ENCODE results near the gene FSIP1.

FSIP1 gene

DNA sequence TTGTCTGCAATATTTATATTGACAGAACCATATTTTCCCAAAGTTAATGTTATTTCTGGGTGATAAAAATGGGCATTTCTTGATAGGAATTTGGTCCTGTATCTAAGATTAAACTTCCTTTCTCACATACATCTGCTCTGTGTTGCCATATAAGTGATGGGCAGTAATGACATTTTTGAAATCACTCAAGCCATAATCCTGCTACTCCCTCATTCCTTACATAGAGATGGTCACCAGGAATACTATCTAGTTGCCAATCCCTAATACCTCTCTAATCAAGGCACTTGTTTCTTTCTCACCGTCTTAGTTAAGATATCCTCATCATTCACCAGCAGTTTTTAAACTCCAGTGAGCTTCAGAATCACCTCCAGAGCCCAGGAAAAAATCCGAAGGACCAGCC lies 68.4 kb downstream of the FSIP1 start:
- no peak overlapping the region for H3K4me3 ChIP-seq (ENCODE audit: low read depth in 1 of 2, low read length in 2 of 2)
- no peaks in the 10 kb centered on the region for H3K27me3 ChIP-seq (ENCODE audit: low read depth, low read length)
- no peaks in the 10 kb centered on the region for H3K4me1 ChIP-seq (ENCODE audit: control insufficient read depth in 1 of 2, insufficient read depth in 2 of 2, low read length in 2 of 2)
- no peak overlapping the region for H3K27ac ChIP-seq (ENCODE audit: low read length)
- no peaks in the 10 kb centered on the region for H3K36me3 ChIP-seq (ENCODE audit: control insufficient read depth in 1 of 2, insufficient read depth in 2 of 2, low read length in 2 of 2)
- H3K9me3 ChIP-seq (ENCODE audit: control insufficient read depth in 1 of 2, low read length in 2 of 2): no peaks in the 10 kb centered on the region

DNA sequence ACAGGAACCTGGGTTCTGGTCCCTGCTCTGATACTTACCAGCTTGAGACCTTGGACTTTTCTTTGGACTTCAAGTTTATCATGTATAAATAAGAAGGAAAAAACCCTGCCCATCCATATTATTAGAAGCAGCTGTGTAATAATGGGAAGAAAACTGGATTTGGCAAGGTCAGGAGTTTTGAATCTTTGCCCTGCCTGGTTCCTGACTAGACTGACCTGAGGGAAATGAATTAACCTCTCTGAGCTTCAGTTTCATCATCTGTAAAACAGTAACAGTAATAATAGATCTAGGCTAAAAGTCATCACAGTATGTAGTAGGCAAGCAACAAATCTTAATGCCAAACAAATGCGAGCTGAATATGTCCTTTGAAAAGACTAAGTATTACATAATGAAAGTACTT lies 68.8 kb downstream of the FSIP1 start:
- Histone ChIP-seq H3K9me3 (ENCODE audit: control insufficient read depth in 1 of 2, low read length in 2 of 2) (no peaks in the 10 kb centered on the region), H3K27me3 (ENCODE audit: low read depth, low read length) (no peaks in the 10 kb centered on the region), H3K27ac (ENCODE audit: low read length) (no peak overlapping the region), H3K4me3 (ENCODE audit: low read depth in 1 of 2, low read length in 2 of 2) (no peak overlapping the region), H3K36me3 (ENCODE audit: control insufficient read depth in 1 of 2, insufficient read depth in 2 of 2, low read length in 2 of 2) (no peaks in the 10 kb centered on the region), H3K4me1 (ENCODE audit: control insufficient read depth in 1 of 2, insufficient read depth in 2 of 2, low read length in 2 of 2) (no peaks in the 10 kb centered on the region)

DNA sequence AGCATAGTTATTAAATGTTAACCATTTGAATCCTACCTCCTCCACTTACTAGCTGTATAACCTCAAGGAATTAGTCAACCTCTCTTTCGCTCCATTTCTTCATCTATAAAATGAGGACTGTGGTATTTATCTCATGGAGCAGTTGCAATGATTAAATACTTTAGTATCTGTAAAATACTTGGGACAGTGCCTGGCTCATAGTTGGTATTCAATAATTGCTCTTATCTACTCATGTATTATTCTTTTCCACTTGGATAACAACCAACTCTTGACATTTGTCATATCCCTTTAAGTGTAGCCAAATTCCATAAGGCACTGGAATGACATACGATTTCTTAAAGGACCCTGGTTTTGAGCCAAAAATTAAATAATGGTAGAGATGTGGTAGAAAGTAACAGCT lies 72.0 kb downstream of the FSIP1 start:
- Histone ChIP-seq H3K4me3 (ENCODE audit: low read depth in 1 of 2, low read length in 2 of 2) (no peak overlapping the region), H3K36me3 (ENCODE audit: control insufficient read depth in 1 of 2, insufficient read depth in 2 of 2, low read length in 2 of 2) (no peaks in the 10 kb centered on the region), H3K4me1 (ENCODE audit: control insufficient read depth in 1 of 2, insufficient read depth in 2 of 2, low read length in 2 of 2) (no peaks in the 10 kb centered on the region), H3K27me3 (ENCODE audit: low read depth, low read length) (no peaks in the 10 kb centered on the region), H3K27ac (ENCODE audit: low read length) (no peak overlapping the region), H3K9me3 (ENCODE audit: control insufficient read depth in 1 of 2, low read length in 2 of 2) (no peaks in the 10 kb centered on the region)

DNA sequence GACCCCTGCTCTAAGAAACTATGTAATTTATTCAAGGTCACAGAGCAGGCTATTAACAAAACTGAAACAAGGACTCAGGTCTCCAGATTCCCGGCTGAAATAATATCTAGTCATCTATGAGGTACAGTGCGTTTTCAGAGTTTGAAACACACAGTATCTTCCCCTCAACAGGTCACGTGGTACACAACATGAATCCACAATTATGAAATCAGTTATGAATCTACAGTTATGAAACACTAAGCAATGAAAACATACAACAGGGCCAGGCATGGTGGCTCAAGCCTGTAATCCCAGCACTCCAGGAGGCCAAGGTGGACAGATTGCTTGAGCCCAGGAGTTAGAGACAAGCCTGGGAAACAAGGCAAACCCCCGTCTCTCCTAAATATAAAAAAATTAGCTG lies 72.7 kb downstream of the FSIP1 start:
- no peak overlapping the region for H3K27ac ChIP-seq (ENCODE audit: low read length)
- no peaks in the 10 kb centered on the region for H3K36me3 ChIP-seq (ENCODE audit: control insufficient read depth in 1 of 2, insufficient read depth in 2 of 2, low read length in 2 of 2)
- H3K4me1 ChIP-seq (ENCODE audit: control insufficient read depth in 1 of 2, insufficient read depth in 2 of 2, low read length in 2 of 2): no peaks in the 10 kb centered on the region
- no peaks in the 10 kb centered on the region for H3K27me3 ChIP-seq (ENCODE audit: low read depth, low read length)
- H3K9me3 ChIP-seq (ENCODE audit: control insufficient read depth in 1 of 2, low read length in 2 of 2): no peaks in the 10 kb centered on the region
- H3K4me3 ChIP-seq (ENCODE audit: low read depth in 1 of 2, low read length in 2 of 2): no peak overlapping the region

DNA sequence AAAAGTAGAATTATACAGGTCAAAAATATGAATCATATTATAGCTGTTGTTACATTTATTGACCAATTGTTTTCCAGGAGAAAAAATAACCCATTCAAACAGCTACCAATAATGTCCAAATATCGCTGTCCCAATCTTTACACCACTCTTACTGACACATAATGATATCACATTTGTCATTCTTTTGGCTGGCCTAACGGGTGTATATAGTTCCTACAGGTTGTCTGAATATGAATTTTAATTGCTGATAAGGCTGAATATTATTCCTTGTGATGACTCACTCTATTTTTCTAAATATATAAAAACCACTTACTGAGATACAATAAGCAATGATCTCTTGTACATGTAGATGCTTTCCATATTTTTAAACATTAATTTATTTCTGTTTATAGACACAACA lies 76.4 kb downstream of the FSIP1 start:
- Histone ChIP-seq H3K27ac (ENCODE audit: low read length) (no peak overlapping the region), H3K36me3 (ENCODE audit: control insufficient read depth in 1 of 2, insufficient read depth in 2 of 2, low read length in 2 of 2) (no peaks in the 10 kb centered on the region), H3K9me3 (ENCODE audit: control insufficient read depth in 1 of 2, low read length in 2 of 2) (no peaks in the 10 kb centered on the region), H3K4me1 (ENCODE audit: control insufficient read depth in 1 of 2, insufficient read depth in 2 of 2, low read length in 2 of 2) (no peaks in the 10 kb centered on the region), H3K27me3 (ENCODE audit: low read depth, low read length) (no peaks in the 10 kb centered on the region), H3K4me3 (ENCODE audit: low read depth in 1 of 2, low read length in 2 of 2) (no peak overlapping the region)

DNA sequence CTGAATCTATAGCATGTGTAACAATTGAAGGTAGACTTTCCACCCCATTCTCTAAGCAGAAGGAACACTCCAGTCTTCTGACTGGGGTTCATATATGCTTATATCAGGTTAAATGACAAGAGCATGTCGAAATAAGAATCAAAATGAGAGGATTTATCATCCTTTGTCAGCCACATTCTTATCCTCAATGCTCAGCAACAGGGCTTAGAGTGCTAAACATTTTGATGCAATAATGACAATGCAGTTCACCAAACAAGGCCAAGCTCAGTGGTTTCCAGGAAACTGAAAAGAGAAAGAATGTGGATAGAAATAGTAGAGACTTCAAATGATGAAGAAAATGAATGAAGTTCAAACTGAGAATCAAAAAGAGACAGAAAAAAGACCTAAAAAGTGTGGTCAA lies 78.0 kb downstream of the FSIP1 start:
- Histone ChIP-seq H3K4me3 (ENCODE audit: low read depth in 1 of 2, low read length in 2 of 2) (no peak overlapping the region), H3K9me3 (ENCODE audit: control insufficient read depth in 1 of 2, low read length in 2 of 2) (no peaks in the 10 kb centered on the region), H3K27ac (ENCODE audit: low read length) (no peak overlapping the region), H3K27me3 (ENCODE audit: low read depth, low read length) (no peaks in the 10 kb centered on the region), H3K4me1 (ENCODE audit: control insufficient read depth in 1 of 2, insufficient read depth in 2 of 2, low read length in 2 of 2) (no peaks in the 10 kb centered on the region), H3K36me3 (ENCODE audit: control insufficient read depth in 1 of 2, insufficient read depth in 2 of 2, low read length in 2 of 2) (no peaks in the 10 kb centered on the region)

DNA sequence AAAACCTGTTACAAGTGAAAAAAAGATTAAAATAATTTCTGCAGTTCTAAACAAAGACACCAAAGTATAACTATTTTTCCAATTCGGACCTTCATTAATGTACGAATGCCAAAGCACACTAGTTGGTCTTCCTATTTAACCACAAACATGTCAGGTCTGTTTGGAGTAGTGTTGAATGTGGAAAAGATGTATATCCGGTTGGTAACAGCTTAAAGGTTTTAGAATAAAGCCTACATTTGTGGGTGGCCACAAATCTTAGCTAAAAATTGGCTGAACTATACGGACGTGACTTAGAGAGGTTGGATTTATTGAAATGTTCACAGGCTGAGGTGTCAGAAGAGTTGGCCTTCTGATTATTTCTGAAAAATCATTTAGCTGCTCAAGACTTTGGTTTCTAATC lies 78.4 kb downstream of the FSIP1 start:
- Histone ChIP-seq H3K4me3 (ENCODE audit: low read depth in 1 of 2, low read length in 2 of 2) (no peak overlapping the region), H3K36me3 (ENCODE audit: control insufficient read depth in 1 of 2, insufficient read depth in 2 of 2, low read length in 2 of 2) (no peaks in the 10 kb centered on the region), H3K9me3 (ENCODE audit: control insufficient read depth in 1 of 2, low read length in 2 of 2) (no peaks in the 10 kb centered on the region), H3K27me3 (ENCODE audit: low read depth, low read length) (no peaks in the 10 kb centered on the region), H3K4me1 (ENCODE audit: control insufficient read depth in 1 of 2, insufficient read depth in 2 of 2, low read length in 2 of 2) (no peaks in the 10 kb centered on the region), H3K27ac (ENCODE audit: low read length) (no peak overlapping the region)

DNA sequence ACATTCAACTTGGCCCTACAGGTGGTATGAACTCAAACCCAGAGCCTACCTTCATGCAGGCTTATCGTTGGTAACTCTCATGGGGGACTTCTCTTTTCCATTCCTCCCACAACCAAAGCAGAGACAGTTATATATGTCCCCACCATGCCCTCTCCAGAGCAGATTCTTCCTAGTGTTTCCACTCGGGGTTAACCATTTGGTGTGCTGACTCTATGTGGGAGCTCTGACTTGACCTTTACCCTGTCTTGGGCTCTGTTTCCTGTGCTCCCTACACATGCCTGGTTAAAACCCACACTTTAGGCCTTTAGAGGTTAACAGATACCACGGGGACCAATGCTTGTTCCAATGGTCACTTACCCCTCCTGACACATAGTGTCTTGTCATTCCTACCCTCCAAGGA lies 80.7 kb downstream of the FSIP1 start:
- Histone ChIP-seq H3K27me3 (ENCODE audit: low read depth, low read length) (no peaks in the 10 kb centered on the region), H3K9me3 (ENCODE audit: control insufficient read depth in 1 of 2, low read length in 2 of 2) (no peaks in the 10 kb centered on the region), H3K27ac (ENCODE audit: low read length) (no peak overlapping the region), H3K4me1 (ENCODE audit: control insufficient read depth in 1 of 2, insufficient read depth in 2 of 2, low read length in 2 of 2) (no peaks in the 10 kb centered on the region), H3K4me3 (ENCODE audit: low read depth in 1 of 2, low read length in 2 of 2) (no peak overlapping the region), H3K36me3 (ENCODE audit: control insufficient read depth in 1 of 2, insufficient read depth in 2 of 2, low read length in 2 of 2) (no peaks in the 10 kb centered on the region)

DNA sequence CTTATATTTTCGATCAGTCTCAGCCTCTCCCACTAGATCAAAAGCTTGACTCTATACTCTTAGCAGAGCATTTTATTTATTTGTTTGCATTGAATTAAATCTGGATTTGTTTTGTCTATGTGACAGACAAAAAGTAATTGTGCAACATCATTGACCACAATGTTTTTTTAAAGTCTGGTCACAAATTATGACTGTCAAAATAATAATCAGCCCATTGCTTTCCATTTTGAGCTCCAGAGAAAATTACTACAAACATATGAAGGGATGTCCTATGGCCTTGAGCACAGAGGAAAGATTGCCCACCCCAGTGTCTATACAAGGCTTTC lies 82.3 kb downstream of the FSIP1 start:
- Histone ChIP-seq H3K36me3 (ENCODE audit: control insufficient read depth in 1 of 2, insufficient read depth in 2 of 2, low read length in 2 of 2) (no peaks in the 10 kb centered on the region), H3K9me3 (ENCODE audit: control insufficient read depth in 1 of 2, low read length in 2 of 2) (no peaks in the 10 kb centered on the region), H3K4me1 (ENCODE audit: control insufficient read depth in 1 of 2, insufficient read depth in 2 of 2, low read length in 2 of 2) (no peaks in the 10 kb centered on the region), H3K27ac (ENCODE audit: low read length) (no peak overlapping the region), H3K4me3 (ENCODE audit: low read depth in 1 of 2, low read length in 2 of 2) (no peak overlapping the region), H3K27me3 (ENCODE audit: low read depth, low read length) (no peaks in the 10 kb centered on the region)

DNA sequence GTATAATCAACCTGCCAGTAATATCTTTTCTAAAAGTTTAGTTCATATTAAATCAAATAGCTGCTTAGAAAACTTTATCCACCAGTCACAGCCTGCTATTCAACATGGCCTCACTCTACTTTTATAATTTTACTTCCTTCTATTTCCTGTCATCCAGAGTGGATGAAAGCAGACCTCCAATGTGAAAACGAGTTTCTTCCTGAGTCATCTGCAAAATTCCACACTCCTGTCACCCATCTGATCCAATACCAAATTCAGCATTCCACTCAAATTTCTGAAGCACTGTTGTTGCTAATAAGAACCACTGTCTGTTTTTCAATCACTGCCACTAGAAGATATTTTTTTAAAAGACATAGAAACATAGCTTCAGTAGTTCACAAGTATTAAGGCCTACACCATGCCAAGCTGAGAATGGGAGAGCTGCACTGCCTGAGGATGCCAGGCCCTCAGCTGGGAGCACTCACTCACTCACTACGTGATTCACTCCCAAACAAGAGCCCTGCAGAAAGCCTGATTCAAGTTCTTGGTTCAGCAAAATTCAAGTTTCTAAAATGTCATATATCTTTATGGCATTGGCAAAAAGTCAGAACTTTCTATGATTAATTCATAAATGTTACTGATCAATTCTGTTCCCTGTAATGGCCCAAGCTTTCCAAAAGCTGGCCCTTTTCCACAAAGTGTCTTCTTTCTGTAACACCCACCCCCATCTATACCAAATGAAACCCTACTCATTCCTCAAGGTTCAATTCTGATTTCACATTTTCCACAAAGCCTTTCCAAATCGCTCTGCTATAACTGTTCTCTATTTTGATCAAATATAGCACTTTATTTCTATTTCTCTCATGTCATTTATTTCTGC lies 82.9 kb downstream of the FSIP1 start:
- Histone ChIP-seq H3K27ac (ENCODE audit: low read length) (no peak overlapping the region), H3K4me3 (ENCODE audit: low read depth in 1 of 2, low read length in 2 of 2) (no peak overlapping the region), H3K4me1 (ENCODE audit: control insufficient read depth in 1 of 2, insufficient read depth in 2 of 2, low read length in 2 of 2) (no peaks in the 10 kb centered on the region), H3K27me3 (ENCODE audit: low read depth, low read length) (no peaks in the 10 kb centered on the region), H3K36me3 (ENCODE audit: control insufficient read depth in 1 of 2, insufficient read depth in 2 of 2, low read length in 2 of 2) (no peaks in the 10 kb centered on the region), H3K9me3 (ENCODE audit: control insufficient read depth in 1 of 2, low read length in 2 of 2) (no peaks in the 10 kb centered on the region)

DNA sequence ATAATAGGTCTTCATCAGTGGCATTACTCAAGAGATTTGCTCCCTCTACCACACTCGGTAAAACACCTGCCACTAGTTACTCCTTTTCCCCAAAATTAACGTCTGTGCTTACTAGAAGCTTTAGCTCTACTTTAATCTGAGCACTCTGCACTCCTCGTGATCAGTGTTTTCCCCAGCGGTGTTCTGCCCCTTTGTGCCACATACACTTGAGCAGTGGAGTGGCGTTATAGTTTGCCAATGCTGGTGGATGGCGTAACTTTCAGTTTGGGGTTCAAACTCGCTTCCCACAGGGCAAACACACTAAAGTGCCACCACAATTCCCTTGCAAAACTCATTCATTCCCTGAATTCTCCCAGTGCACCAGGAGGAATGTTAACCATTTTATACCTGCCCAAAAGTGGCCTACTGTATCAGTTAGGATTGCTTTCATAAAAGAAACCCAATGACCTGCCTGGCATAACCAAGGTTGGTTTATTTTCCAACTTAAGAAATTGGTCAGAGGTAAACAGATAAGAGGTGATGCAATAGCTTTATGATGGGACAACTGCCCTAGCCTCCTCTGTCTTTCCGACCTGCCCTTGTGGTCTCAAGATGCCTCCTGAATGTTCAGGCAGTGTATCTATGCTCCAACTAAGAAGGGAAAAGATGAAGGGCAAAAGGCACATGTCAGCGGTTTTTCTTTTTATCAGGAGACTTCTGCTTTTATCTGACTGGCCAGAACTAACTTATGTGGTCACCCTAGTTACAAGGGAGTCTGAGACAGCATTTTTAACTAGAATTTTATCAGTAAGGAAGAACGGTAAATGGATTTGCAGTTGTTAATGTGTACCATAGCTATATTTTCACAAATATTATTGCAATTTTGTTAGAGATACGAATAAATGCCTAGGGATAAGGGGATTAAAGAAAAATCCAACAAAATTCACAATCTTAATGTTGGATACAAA lies 83.9 kb downstream of the FSIP1 start:
- Histone ChIP-seq H3K36me3 (ENCODE audit: control insufficient read depth in 1 of 2, insufficient read depth in 2 of 2, low read length in 2 of 2) (no peaks in the 10 kb centered on the region), H3K4me3 (ENCODE audit: low read depth in 1 of 2, low read length in 2 of 2) (no peak overlapping the region), H3K27me3 (ENCODE audit: low read depth, low read length) (no peaks in the 10 kb centered on the region), H3K4me1 (ENCODE audit: control insufficient read depth in 1 of 2, insufficient read depth in 2 of 2, low read length in 2 of 2) (no peaks in the 10 kb centered on the region), H3K27ac (ENCODE audit: low read length) (no peak overlapping the region), H3K9me3 (ENCODE audit: control insufficient read depth in 1 of 2, low read length in 2 of 2) (no peaks in the 10 kb centered on the region)
